Testis (tissue), 5 donors: ENCODE results near the gene RPEL1. TPM values are rescaled to one million over a fixed set of nuclear protein-coding genes. Genes with fewer than 3 reads are reported as not detected.
A peak's percentile ranks its signal among the peaks of the same experiment; 100 is the strongest.
"Not testable (repeated sequence)": the region's sequence is repeated elsewhere in the genome, so short reads cannot be mapped to it uniquely, and the experiment has no call there.

ENCODE experiments used
- DNase-seq: peaks from one replicate; pipeline ENCODE4 v3.0.0-alpha.2; 2019
- H3K27ac ChIP-seq, 2 donors: fragments of 200-600 bp; sonication (generic); one replicate each; pipeline ENCODE4 v1.5.1; 2019
- H3K27me3 ChIP-seq: fragments of 200-600 bp; sonication (generic); one replicate; pipeline ENCODE4 v1.5.1; 2019
- H3K36me3 ChIP-seq: fragments of 200-600 bp; sonication (generic); one replicate; pipeline ENCODE4 v1.5.1; 2017; ENCODE audit warnings: low read depth; ENCODE audit errors: missing control alignments
- H3K4me1 ChIP-seq: fragments of 200-600 bp; sonication (generic); one replicate; pipeline ENCODE4 v1.5.1; 2019
- H3K4me3 ChIP-seq, 2 donors: fragments of 200-600 bp; sonication (generic); one replicate each; pipeline ENCODE4 v1.5.1; 2017 to 2019
- H3K9me3 ChIP-seq: fragments of 200-600 bp; sonication (generic); one replicate; pipeline ENCODE4 v1.5.1; 2017
- POLR2A ChIP-seq: fragments of 450-650 bp; IDR thresholded peaks from one replicate; pipeline ENCODE4 v1.6.1; 2017; ENCODE audit warnings: antibody characterized with exemption, mild to moderate bottlenecking, moderate library complexity
- WGBS, 2 donors: methylation state at CpG; one replicate each; pipeline ENCODE4 v1.1.5; 2018; 5-methylcytosine and 5-hydroxymethylcytosine counted together
- intact Hi-C: fragments of 100-400 bp; cut with DNase I; formaldehyde crosslinking; loops from one replicate; pipeline ENCODE4 v1.15.1; 2023; ENCODE audit warnings: low total_unique reads
- long read RNA-seq, 2 donors: transcript quantifications; one replicate each; lab custom pipeline, GENCODE V29; 2026
- polyA plus RNA-seq: library from polyadenylated mRNA; stranded (reverse); fragments of 350-450 nt; fragmentation: Illumina TruSeq; extraction: RNeasy Lipid Tissue Mini Kit (QIAGEN cat#74804); gene quantifications from one replicate; pipeline ENCODE4 v1.2.3, GENCODE V29; 2014; ENCODE audit warnings: low read depth, low replicate concordance; ENCODE audit not compliant: insufficient read depth
- total RNA-seq, 2 donors: library from RNA; depleted of rRNA; stranded (reverse); fragments of >200 nt; gene quantifications; one replicate each; pipeline ENCODE4 v1.2.3, GENCODE V29; 2016
- TF ChIP-seq, protein P1 (sequence below), 3 experiments: fragments of 450-650 bp in 2 of 3; fragments of 200-600 bp in 1 of 3; sonication (generic) in 1 of 3; IDR thresholded peaks; one replicate each; pipeline ENCODE4 v1.5.1; 2016 to 2019; ENCODE audit warnings: antibody characterized with exemption in 3 of 3, mild to moderate bottlenecking in 2 of 3, moderate library complexity in 1 of 3

Gene RPEL1
- total RNA-seq = not detected
- not detected for polyA plus RNA-seq
- long read RNA-seq, donor 1 = 0 reads
- long read RNA-seq, donor 2 = 0 reads

DNA sequence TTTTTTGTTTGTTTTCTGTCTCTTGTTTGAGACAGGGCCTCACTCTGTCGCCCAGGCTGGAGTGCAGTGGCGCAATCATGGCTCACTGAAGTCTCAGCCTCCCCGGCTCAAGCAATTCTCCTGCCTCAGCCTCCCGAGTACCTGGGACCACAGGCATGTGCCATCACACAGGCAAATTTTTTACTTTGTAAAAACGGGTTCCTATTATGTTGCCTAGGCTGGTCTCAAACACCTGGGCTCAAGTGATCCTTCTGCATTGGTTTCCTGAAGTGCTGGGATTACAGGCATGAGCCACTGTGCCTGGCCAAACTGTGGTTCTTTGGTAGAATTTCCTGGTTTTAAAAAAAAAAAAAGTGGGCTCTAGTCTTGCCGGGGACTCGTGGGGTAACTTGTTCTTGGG lies at the start of gene RPEL1:
Gene RPEL1, plus strand, starts transcription at position 301 of the 400 bp plus-strand sequence. CDS start 110 bp downstream, outside the sequence.
- H3K27ac ChIP-seq, H3K36me3 ChIP-seq, DNase-seq, H3K9me3 ChIP-seq, H3K4me3 ChIP-seq, H3K27me3 ChIP-seq, H3K4me1 ChIP-seq: not testable (repeated sequence)
- 89 to 95% methylated on average over 7 of the region's 7 CpGs for WGBS, 2 donors
- intact Hi-C loops = loop anchor here (10.0 kb wide), 2 partner anchors 171 to 331 kb away; partner anchors contain the start of gene CNNM2

DNA sequence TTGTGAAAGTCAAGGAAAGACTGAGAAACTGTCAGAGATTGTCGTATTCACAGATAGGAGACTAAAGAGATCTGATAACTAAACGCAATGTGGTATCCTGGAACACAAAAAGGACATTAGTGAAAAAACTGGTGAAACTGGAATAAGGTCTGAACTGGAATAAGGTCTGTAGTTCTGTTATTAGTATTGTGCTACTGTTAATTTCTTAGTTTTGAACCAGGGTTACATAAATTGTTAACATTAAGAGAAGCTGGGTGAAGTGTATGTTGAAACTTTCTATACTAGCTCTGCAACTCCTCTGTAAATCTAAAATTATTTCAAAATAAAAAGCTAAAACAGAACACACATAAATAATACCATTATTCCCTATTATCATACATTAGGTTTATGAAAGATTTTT lies 49.2 kb upstream of the RPEL1 start:
- H3K4me3 ChIP-seq = no peak overlapping the region
- TF ChIP-seq POLR2A = no peak
- TF ChIP-seq, protein P1, sequence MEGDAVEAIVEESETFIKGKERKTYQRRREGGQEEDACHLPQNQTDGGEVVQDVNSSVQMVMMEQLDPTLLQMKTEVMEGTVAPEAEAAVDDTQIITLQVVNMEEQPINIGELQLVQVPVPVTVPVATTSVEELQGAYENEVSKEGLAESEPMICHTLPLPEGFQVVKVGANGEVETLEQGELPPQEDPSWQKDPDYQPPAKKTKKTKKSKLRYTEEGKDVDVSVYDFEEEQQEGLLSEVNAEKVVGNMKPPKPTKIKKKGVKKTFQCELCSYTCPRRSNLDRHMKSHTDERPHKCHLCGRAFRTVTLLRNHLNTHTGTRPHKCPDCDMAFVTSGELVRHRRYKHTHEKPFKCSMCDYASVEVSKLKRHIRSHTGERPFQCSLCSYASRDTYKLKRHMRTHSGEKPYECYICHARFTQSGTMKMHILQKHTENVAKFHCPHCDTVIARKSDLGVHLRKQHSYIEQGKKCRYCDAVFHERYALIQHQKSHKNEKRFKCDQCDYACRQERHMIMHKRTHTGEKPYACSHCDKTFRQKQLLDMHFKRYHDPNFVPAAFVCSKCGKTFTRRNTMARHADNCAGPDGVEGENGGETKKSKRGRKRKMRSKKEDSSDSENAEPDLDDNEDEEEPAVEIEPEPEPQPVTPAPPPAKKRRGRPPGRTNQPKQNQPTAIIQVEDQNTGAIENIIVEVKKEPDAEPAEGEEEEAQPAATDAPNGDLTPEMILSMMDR (IDR thresholded peaks at IDR 0.05) = no peak
- DNase-seq = no peak
- no peaks in the 10 kb centered on the region for H3K9me3 ChIP-seq
- H3K27me3 ChIP-seq = no peaks in the 10 kb centered on the region
- peak overlapping the region; percentile 27 to 48 for H3K27ac ChIP-seq
- H3K4me1 ChIP-seq = peaks cover 31% of the 10 kb centered on the region
- intact Hi-C loops = no loop called here
- no peaks in the 10 kb centered on the region for H3K36me3 ChIP-seq
- WGBS, 2 donors = 60 to 62% methylated on average over 2 of the region's 2 CpGs

DNA sequence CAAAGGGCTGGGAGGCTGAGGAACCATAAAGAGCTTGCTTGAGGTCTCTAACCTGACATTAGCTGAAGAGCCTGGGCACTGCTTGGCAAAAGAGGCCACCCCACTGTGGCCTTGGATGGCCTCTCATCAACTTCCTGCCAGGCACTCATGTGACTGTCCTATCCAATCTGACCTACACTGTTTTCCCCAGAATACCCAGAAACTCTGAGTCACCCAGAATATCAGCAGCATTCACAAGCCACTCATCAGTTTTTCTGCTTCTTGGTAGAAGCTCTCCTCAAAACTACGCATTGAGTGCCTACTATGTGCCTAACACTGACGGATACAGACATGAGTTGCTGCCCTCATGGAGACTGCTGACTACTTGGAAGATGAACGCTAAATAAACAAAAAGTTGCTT lies 48.5 kb upstream of the RPEL1 start:
- no peaks in the 10 kb centered on the region for H3K27me3 ChIP-seq
- H3K27ac ChIP-seq = peak overlapping the region; percentile 27 to 48

GRCh38 chr10:103197903-103198302 lies 47.8 kb upstream of the RPEL1 start:
- Histone ChIP-seq H3K27ac (peak overlapping the region; percentile 27 to 48), H3K9me3 (no peaks in the 10 kb centered on the region), H3K4me1 (peaks cover 26% of the 10 kb centered on the region), H3K27me3 (no peaks in the 10 kb centered on the region), H3K36me3 (no peaks in the 10 kb centered on the region), H3K4me3 (no peak overlapping the region)
- TF ChIP-seq, protein P1 (IDR thresholded peaks at IDR 0.05) = no peak
- no peak for TF ChIP-seq POLR2A
- no peak for DNase-seq
- 56 to 64% methylated on average over 2 of the region's 2 CpGs for WGBS, 2 donors
- intact Hi-C loops = no loop called here

More for the DNA sequence above, 48.5 kb upstream of the RPEL1 start:
- TF ChIP-seq POLR2A = no peak
- TF ChIP-seq, protein P1 (IDR thresholded peaks at IDR 0.05) = no peak
- H3K4me1 ChIP-seq = peaks cover 26% of the 10 kb centered on the region
- H3K4me3 ChIP-seq = no peak overlapping the region
- 77 to 80% methylated on average over 3 of the region's 3 CpGs for WGBS, 2 donors
- no peaks in the 10 kb centered on the region for H3K9me3 ChIP-seq
- H3K36me3 ChIP-seq = no peaks in the 10 kb centered on the region
- intact Hi-C loops = no loop called here
- peak; percentile 76 for DNase-seq

- WGBS, 2 donors = 91 to 94% methylated on average over 8 of the region's 8 CpGs
- DNase-seq = no peak
These were observed 47.0 kb upstream of the RPEL1 start for GRCh38 chr10:103198648-103199047.

More at GRCh38 chr10:103198648-103199047, 47.0 kb upstream of the RPEL1 start:
- H3K4me1 ChIP-seq = peaks cover 23% of the 10 kb centered on the region
- H3K9me3 ChIP-seq = no peaks in the 10 kb centered on the region
- TF ChIP-seq, protein P1 (IDR thresholded peaks at IDR 0.05) = no peak
- no peak for TF ChIP-seq POLR2A
- H3K4me3 ChIP-seq = no peak overlapping the region
- intact Hi-C loops = no loop called here
- H3K36me3 ChIP-seq = no peaks in the 10 kb centered on the region
- H3K27ac ChIP-seq = no peak overlapping the region
- no peaks in the 10 kb centered on the region for H3K27me3 ChIP-seq
